Measurements from ENCODE around the gene NDUFS8.
"Not testable (repeated sequence)": the region's sequence is repeated elsewhere in the genome, so short reads cannot be mapped to it uniquely, and the experiment has no call there.

DNA sequence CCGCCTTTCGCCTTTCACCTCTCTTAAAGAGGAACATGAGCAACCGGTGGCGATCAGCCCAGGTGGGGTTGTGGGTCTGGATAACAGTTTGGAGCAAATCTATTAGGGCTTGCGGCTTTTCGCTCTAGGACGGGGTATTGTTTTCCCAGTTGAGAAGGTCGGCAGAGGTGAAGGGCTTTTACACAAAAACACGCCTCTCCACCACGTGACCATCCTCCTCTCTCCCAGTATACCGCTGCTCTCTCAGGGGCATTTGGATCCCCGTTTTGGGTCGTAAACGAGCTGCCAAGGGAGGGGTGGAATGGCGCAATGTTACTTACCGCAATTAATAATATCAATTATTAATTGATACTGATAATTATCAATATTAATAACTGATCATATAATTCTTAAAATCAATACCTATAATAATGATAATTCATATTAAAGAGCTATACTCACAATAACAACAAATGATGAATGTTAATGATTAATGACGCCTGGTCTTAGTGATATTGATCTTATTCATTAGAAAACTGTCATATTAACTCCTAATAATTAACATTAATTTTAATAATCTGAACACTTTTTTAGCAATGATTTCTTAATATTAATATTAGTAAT, 48.1 kb upstream of the NDUFS8 start:
- TF ChIP-seq POLR2A (IDR thresholded peaks at IDR 0.05; ENCODE audit: low read depth, low read length); POLR2AphosphoS5 (IDR thresholded peaks at IDR 0.05; ENCODE audit: low read depth, low read length); PAX5 (IDR thresholded peaks at IDR 0.05; ENCODE audit: insufficient read depth, low read length, severe bottlenecking); SPI1 (IDR thresholded peaks at IDR 0.05; ENCODE audit: low read depth, low read length): not testable (repeated sequence)
